Medulla oblongata (tissue), 1 donor: ENCODE measurements around the gene HSPA12B.

ENCODE experiments used
- DNase-seq: peaks from one replicate; pipeline ENCODE4 v3.0.0-alpha.2; 2015; ENCODE audit errors: extremely low spot score

The HSPA12B gene

GRCh38 chr20:3729811-3730540 lies 2.5 kb upstream of the HSPA12B start:
- no peak for DNase-seq

- no peak for DNase-seq
Observed at GRCh38 chr20:3730803-3731672, 1.4 kb upstream of the HSPA12B start.

- DNase-seq = no peak
Observed at GRCh38 chr20:3731944-3732326, 550 bp upstream of the HSPA12B start.

GRCh38 chr20:3733119-3733995 lies 872 bp downstream of the HSPA12B start:
- DNase-seq = no peak

- no peak for DNase-seq
Observed at GRCh38 chr20:3734111-3734843, 1.8 kb downstream of the HSPA12B start.

- no peak for DNase-seq
Observed at GRCh38 chr20:3735768-3736167, 3.3 kb downstream of the HSPA12B start.

- DNase-seq = no peak
Observed at GRCh38 chr20:3738111-3739053, 5.9 kb downstream of the HSPA12B start.

GRCh38 chr20:3739054-3739925 lies 6.8 kb downstream of the HSPA12B start:
- DNase-seq = no peak

- DNase-seq = no peak
Observed at GRCh38 chr20:3739926-3740451, 7.5 kb downstream of the HSPA12B start.

- no peak for DNase-seq
Observed at GRCh38 chr20:3740615-3741301, 8.3 kb downstream of the HSPA12B start.

- DNase-seq = no peak
Observed at GRCh38 chr20:3741836-3742458, 9.5 kb downstream of the HSPA12B start.

GRCh38 chr20:3743251-3743650 lies 10.8 kb downstream of the HSPA12B start:
- no peak for DNase-seq

- no peak for DNase-seq
Observed at GRCh38 chr20:3744037-3744436, 11.6 kb downstream of the HSPA12B start.

- no peak for DNase-seq
Observed at GRCh38 chr20:3744806-3745685, 12.6 kb downstream of the HSPA12B start.

GRCh38 chr20:3745686-3746173 lies 13.2 kb downstream of the HSPA12B start:
- no peak for DNase-seq

- no peak for DNase-seq
Observed at GRCh38 chr20:3747471-3747870, 15.0 kb downstream of the HSPA12B start.

- DNase-seq = no peak
Observed at GRCh38 chr20:3748073-3748472, 15.6 kb downstream of the HSPA12B start.
